HCT116 (cell line): ENCODE data around the gene CEP152. TPM values are rescaled to one million over a fixed set of nuclear protein-coding genes. Genes with fewer than 3 reads are reported as not detected.

Source experiments
- ATAC-seq: fragments of 200-7000 bp; cut with Tn5 transposase; 2 replicates; pipeline ENCODE4 v1.9.1; 2020; ENCODE audit warnings: mild to moderate bottlenecking, moderate library complexity
- BruUV-seq: library from RNA; stranded (reverse); fragments of 400-500 nt; replicated peaks from 2 replicates; lab custom pipeline; 2021; lab: Mats Ljungman, UMichigan
- CTCF ChIA-PET: fragments of 300-600 bp; sonication (Branson Sonifier 250); formaldehyde crosslinking; loops from one replicate; lab custom pipeline; 2021; ENCODE audit warnings: antibody characterized with exemption; lab: Charles Lee
- POLR2A ChIA-PET: fragments of 300-600, 350-600 bp; sonication (Branson Sonifier 250); formaldehyde crosslinking; loops from one replicate; lab custom pipeline; 2021; ENCODE audit warnings: antibody characterized with exemption; lab: Charles Lee
- RAD21 ChIA-PET, 2 experiments: fragments of 300-600 bp; sonication (Branson Sonifier 250); formaldehyde crosslinking; loops; one replicate each; lab custom pipeline; 2023; ENCODE audit warnings: low total read pairs in 2 of 2; ENCODE audit not compliant: uncharacterized antibody in 2 of 2, unreplicated experiment in 2 of 2, low non-redundant PET in 1 of 2; lab: Charles Lee
- DNase-seq: peaks from one replicate; pipeline ENCODE4 v3.0.0-alpha.2; 2010; ENCODE audit warnings: low read depth, low spot score
- H2AFZ ChIP-seq: fragments of 200-600 bp; shearing (Covaris generic), sonication (generic); 2 replicates; pipeline ENCODE4 v1.6.1; 2017; ENCODE audit warnings: low read depth, mixed run types, mixed read lengths, antibody characterized with exemption, low read length; ENCODE audit not compliant: poor library complexity, severe bottlenecking
- H3K27ac ChIP-seq: 2 replicates; pipeline ENCODE4 v1.5.1; 2012; ENCODE audit warnings: low read depth, low read length
- H3K27me3 ChIP-seq: fragments of 200-600 bp; sonication (generic); 2 replicates; pipeline ENCODE4 v1.6.1; 2016; ENCODE audit warnings: mixed run types, low read length, mixed read lengths; ENCODE audit not compliant: insufficient read depth
- H3K36me3 ChIP-seq, 2 experiments: fragments of 200-500 bp in 1 of 2; fragments of 200-600 bp in 1 of 2; sonication (Bioruptor generic) in 1 of 2; sonication (generic) in 1 of 2; 2 replicates each; pipeline versions ENCODE4 v1.5.1 to v1.6.1; 2014 to 2016; ENCODE audit warnings: low read length in 2 of 2, inconsistent platforms in 1 of 2, mixed read lengths in 1 of 2, mixed run types in 1 of 2; ENCODE audit not compliant: insufficient read depth in 2 of 2, control insufficient read depth in 1 of 2
- H3K4me1 ChIP-seq, 2 experiments: fragments of 200-600 bp in 1 of 2; sonication (generic) in 1 of 2; 2 replicates each; pipeline versions ENCODE4 v1.5.1 to v1.6.1; 2012 to 2017; ENCODE audit warnings: low read length in 2 of 2, inconsistent platforms in 1 of 2, mild to moderate bottlenecking in 1 of 2, mixed read lengths in 1 of 2, mixed run types in 1 of 2, moderate library complexity in 1 of 2; ENCODE audit not compliant: insufficient read depth in 2 of 2, control insufficient read depth in 1 of 2
- H3K4me2 ChIP-seq: fragments of 200-600 bp; sonication (generic); 2 replicates; pipeline ENCODE4 v1.6.1; 2017; ENCODE audit warnings: mixed run types, low read length, mixed read lengths
- H3K4me3 ChIP-seq, 2 experiments: fragments of 200-600 bp in 1 of 2; sonication (generic) in 1 of 2; replicated peaks in 1 of 2; 2 replicates each; pipeline ENCODE4 v1.5.1; 2011 to 2016; ENCODE audit warnings: low read length in 2 of 2, control low read depth in 1 of 2, low read depth in 1 of 2, mild to moderate bottlenecking in 1 of 2, mixed read lengths in 1 of 2, mixed run types in 1 of 2
- H3K79me2 ChIP-seq: fragments of 200-600 bp; sonication (generic); 2 replicates; pipeline ENCODE4 v1.6.1; 2017; ENCODE audit warnings: mild to moderate bottlenecking, mixed run types, low read length, moderate library complexity, mixed read lengths; ENCODE audit not compliant: insufficient read depth
- H3K9ac ChIP-seq: fragments of 200-600 bp; sonication (generic); 2 replicates; pipeline ENCODE4 v1.6.1; 2016; ENCODE audit warnings: low read length, mixed read lengths
- H3K9me2 ChIP-seq: fragments of 200-600 bp; sonication (generic), shearing (Covaris generic); 2 replicates; pipeline ENCODE4 v1.6.1; 2017; ENCODE audit warnings: mixed run types, mild to moderate bottlenecking, moderate library complexity; ENCODE audit not compliant: insufficient read depth
- H3K9me3 ChIP-seq, 2 experiments: fragments of 200-500 bp in 1 of 2; fragments of 200-600 bp in 1 of 2; sonication (Bioruptor generic) in 1 of 2; sonication (generic) in 1 of 2; 2 replicates each; pipeline ENCODE4 v1.6.1; 2014 to 2017; ENCODE audit warnings: low read length in 2 of 2, mixed read lengths in 2 of 2, inconsistent platforms in 1 of 2, low read depth in 1 of 2, mild to moderate bottlenecking in 1 of 2, mixed run types in 1 of 2, moderate library complexity in 1 of 2; ENCODE audit not compliant: control insufficient read depth in 1 of 2, insufficient read depth in 1 of 2
- H4K20me1 ChIP-seq: fragments of 200-600 bp; sonication (generic), shearing (Covaris generic); 2 replicates; pipeline ENCODE4 v1.6.1; 2017; ENCODE audit warnings: mixed run types, mild to moderate bottlenecking, moderate library complexity; ENCODE audit not compliant: insufficient read depth
- ATF3 ChIP-seq: IDR thresholded peaks from 2 replicates; pipeline ENCODE4 v1.6.1; 2012
- CBX3 ChIP-seq: IDR thresholded peaks from 2 replicates; pipeline ENCODE4 v1.6.1; 2012; ENCODE audit warnings: low read depth
- CEBPB ChIP-seq: IDR thresholded peaks from 2 replicates; pipeline ENCODE4 v1.6.1; 2012; ENCODE audit warnings: low read depth
- EGR1 ChIP-seq: IDR thresholded peaks from 2 replicates; pipeline ENCODE4 v1.6.1; 2012; ENCODE audit warnings: low read depth
- ELF1 ChIP-seq: IDR thresholded peaks from 2 replicates; pipeline ENCODE4 v1.6.1; 2012; ENCODE audit warnings: low read depth, borderline replicate concordance
- EZH2 ChIP-seq: fragments of 200-600 bp; sonication (generic); IDR thresholded peaks from 2 replicates; pipeline ENCODE4 v1.6.1; 2017; ENCODE audit warnings: antibody characterized with exemption, mixed run types
- EZH2phosphoT487 ChIP-seq: fragments of 200-600 bp; IDR thresholded peaks from 2 replicates; pipeline ENCODE4 v1.6.1; 2018; ENCODE audit warnings: antibody characterized with exemption, borderline replicate concordance
- FOSL1 ChIP-seq: IDR thresholded peaks from 2 replicates; pipeline ENCODE4 v1.6.1; 2012; ENCODE audit warnings: low read depth
- JUND ChIP-seq: IDR thresholded peaks from 2 replicates; pipeline ENCODE4 v1.6.1; 2012
- POLR2A ChIP-seq: IDR thresholded peaks from 2 replicates; pipeline ENCODE4 v1.7.0; 2011; ENCODE audit warnings: borderline replicate concordance; ENCODE audit not compliant: insufficient read depth, insufficient read length; ENCODE audit errors: extremely low read depth
- SIN3A ChIP-seq: IDR thresholded peaks from 2 replicates; pipeline ENCODE4 v1.6.1; 2012; ENCODE audit warnings: low read depth
- SP1 ChIP-seq: IDR thresholded peaks from 2 replicates; pipeline ENCODE4 v1.6.1; 2012; ENCODE audit warnings: low read depth
- TCF7L2 ChIP-seq: IDR thresholded peaks from 2 replicates; pipeline ENCODE4 v1.7.0; 2011; ENCODE audit warnings: borderline replicate concordance, inconsistent platforms; ENCODE audit not compliant: insufficient read depth, insufficient read length; ENCODE audit errors: extremely low read depth
- YY1 ChIP-seq: IDR thresholded peaks from 2 replicates; pipeline ENCODE4 v1.6.1; 2011; ENCODE audit warnings: low read length, low read depth, moderate library complexity, mild to moderate bottlenecking; ENCODE audit not compliant: insufficient replicate concordance; ENCODE audit errors: extremely low read depth
- ZBTB33 ChIP-seq: IDR thresholded peaks from 2 replicates; pipeline ENCODE4 v1.6.1; 2011; ENCODE audit warnings: mild to moderate bottlenecking, low read length, moderate library complexity; ENCODE audit not compliant: insufficient replicate concordance; ENCODE audit errors: extremely low read depth
- ZFX ChIP-seq: fragments of 450-650 bp; IDR thresholded peaks from 2 replicates; pipeline ENCODE4 v1.6.1; 2017
- ZNF274 ChIP-seq: fragments of 200-500 bp; sonication (Bioruptor generic); IDR thresholded peaks from 2 replicates; pipeline ENCODE4 v1.6.1; 2014; ENCODE audit warnings: mild to moderate bottlenecking, low read depth, low read length, inconsistent platforms
- intact Hi-C: fragments of 100-400 bp; cut with micrococcal nuclease; formaldehyde crosslinking; loops from 2 replicates; pipeline ENCODE4 v1.10.0; 2022
- total RNA-seq: library from RNA; stranded (reverse); gene quantifications from one replicate; pipeline ENCODE4 v1.2.1, GENCODE V29; 2021; ENCODE audit not compliant: unreplicated experiment

The CEP152 gene
- total RNA-seq, 1 experiment from 2014 or later = 19.7 TPM

DNA sequence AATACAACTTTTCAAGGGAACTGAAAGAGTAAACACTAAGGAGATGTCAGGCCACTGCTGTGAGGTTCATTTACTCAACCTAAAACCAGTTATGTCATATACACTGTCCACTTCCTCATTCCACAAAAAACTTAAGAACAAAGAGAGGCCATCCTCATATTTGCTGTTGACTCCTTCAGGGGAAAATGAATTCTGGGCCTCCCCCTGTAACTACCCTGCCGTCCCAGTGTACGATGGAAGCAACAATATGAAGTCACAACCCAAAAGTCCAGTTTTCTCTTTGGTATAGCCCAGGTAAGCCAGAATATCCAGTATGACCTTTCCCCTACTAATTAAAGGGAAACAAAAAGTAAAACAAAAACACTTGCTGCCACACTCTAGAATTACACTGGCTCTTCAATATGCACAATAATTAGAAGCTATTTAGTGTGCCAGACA is 16.2 kb downstream of the CEP152 start:
- Histone ChIP-seq H3K9me3 (no peaks in the 10 kb centered on the region), H3K9me2 (no peaks in the 10 kb centered on the region), H3K4me3 (no peak overlapping the region), H3K9ac (no peak overlapping the region), H3K36me3 (peaks cover 11 to 18% of the 10 kb centered on the region in 2 experiments), H3K27me3 (no peaks in the 10 kb centered on the region), H3K4me1 (peaks cover 6 to 7% of the 10 kb centered on the region in 2 experiments; a peak in 2 of 4 replicates), H3K79me2 (peaks cover 16% of the 10 kb centered on the region), H3K4me2 (no peak overlapping the region), H3K27ac (no peak overlapping the region), H4K20me1 (no peaks in the 10 kb centered on the region), H2AFZ (no peak overlapping the region)
- ChIA-PET RAD21 (no interaction called here), CTCF (no interaction called here), POLR2A (no interaction called here)
- BruUV-seq = no TSS peak
- TF ChIP-seq ZFX = no peak
- peak; percentile 38; the same call in 1 of the 2 replicates for TF ChIP-seq ELF1
- TF ChIP-seq FOSL1 = no peak
- ATAC-seq (no peak), DNase-seq (no peak)
- intact Hi-C loops = no loop called here

- Histone ChIP-seq H3K9me2 (no peaks in the 10 kb centered on the region), H4K20me1 (no peaks in the 10 kb centered on the region), H3K4me2 (no peak overlapping the region), H3K9me3 (no peaks in the 10 kb centered on the region), H3K27ac (no peak overlapping the region), H2AFZ (no peak overlapping the region), H3K79me2 (no peaks in the 10 kb centered on the region), H3K36me3 (peaks cover 17% of the 10 kb centered on the region in 2 experiments), H3K27me3 (no peaks in the 10 kb centered on the region), H3K4me1 (peaks cover 6 to 7% of the 10 kb centered on the region in 2 experiments; a peak in 2 of 4 replicates), H3K4me3 (no peak overlapping the region), H3K9ac (no peak overlapping the region)
- CTCF ChIA-PET = interaction anchor here (3.2 kb wide), 1 partner anchor 9 kb away, joined by 10 read pairs; no protein-coding TSS in a partner anchor
- TF ChIP-seq SP1 = no peak
- no peak for TF ChIP-seq TCF7L2
- TF ChIP-seq EZH2 = no peak
- no peak for TF ChIP-seq EZH2phosphoT487
- no peak for TF ChIP-seq ZNF274
- no peak for TF ChIP-seq JUND
- TF ChIP-seq YY1 = no peak
- no peak for TF ChIP-seq SIN3A
- no peak for TF ChIP-seq POLR2A
- no peak for TF ChIP-seq CEBPB
- no peak for TF ChIP-seq ATF3
- TF ChIP-seq EGR1 = no peak
- no peak for TF ChIP-seq ZBTB33
- TF ChIP-seq CBX3 = no peak
- DNase-seq = no peak
- POLR2A ChIA-PET = no interaction called here
- intact Hi-C loops = no loop called here
- BruUV-seq = no TSS peak
- RAD21 ChIA-PET = no interaction called here
- no peak for ATAC-seq
Observed at GRCh38 chr15:48792408-48792807, 18.5 kb downstream of the CEP152 start.
